ENCODE measurements around the gene TTC28. TPM values are rescaled to one million over a fixed set of nuclear protein-coding genes. Genes with fewer than 3 reads are reported as not detected.

TTC28 gene
- total RNA-seq, 1 donor from 2014 or later = 19.1 TPM

DNA sequence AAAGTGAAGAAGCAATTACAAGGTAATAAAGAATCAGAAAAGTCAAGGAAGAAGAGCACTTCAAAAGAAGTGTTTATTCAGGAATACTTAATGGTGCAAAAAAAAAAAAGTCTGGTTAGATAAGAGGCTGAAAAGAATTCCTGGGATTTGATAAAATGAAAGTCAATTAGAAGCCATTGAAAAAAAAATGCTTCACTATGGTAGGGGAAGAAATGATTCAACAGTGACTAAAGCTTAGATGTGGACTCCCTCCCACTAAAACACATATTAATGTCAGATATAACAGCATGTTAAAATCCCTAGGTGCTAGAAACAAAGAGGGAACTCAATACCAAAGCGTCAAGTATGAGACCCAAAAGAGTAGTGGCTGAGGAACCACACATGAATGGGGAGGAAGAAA, 425.2 kb downstream of the TTC28 start:
- DNase-seq (ENCODE audit: low spot score) = no peak
- intact Hi-C loops (cut with DNase I) = no loop called here

DNA sequence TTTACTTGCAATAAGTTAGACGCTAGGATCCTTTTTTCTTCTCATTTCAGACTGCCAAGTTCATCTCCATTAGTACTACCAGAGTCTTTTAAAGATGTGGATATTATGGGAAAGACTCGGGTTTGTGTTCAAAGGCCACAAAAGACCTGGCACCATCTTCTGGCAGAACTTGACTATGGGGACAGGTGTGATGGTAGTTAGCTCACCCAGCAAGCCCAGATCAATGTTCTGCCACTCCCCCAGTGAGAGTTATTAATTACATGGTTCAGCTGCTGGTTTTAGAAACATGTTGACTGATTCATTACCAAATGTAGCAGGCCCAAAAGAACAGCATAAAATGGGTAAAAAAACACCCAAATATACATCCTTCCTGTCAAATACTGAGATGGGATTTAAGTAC, 427.1 kb downstream of the TTC28 start:
- intact Hi-C loops (cut with DNase I) = no loop called here

DNA sequence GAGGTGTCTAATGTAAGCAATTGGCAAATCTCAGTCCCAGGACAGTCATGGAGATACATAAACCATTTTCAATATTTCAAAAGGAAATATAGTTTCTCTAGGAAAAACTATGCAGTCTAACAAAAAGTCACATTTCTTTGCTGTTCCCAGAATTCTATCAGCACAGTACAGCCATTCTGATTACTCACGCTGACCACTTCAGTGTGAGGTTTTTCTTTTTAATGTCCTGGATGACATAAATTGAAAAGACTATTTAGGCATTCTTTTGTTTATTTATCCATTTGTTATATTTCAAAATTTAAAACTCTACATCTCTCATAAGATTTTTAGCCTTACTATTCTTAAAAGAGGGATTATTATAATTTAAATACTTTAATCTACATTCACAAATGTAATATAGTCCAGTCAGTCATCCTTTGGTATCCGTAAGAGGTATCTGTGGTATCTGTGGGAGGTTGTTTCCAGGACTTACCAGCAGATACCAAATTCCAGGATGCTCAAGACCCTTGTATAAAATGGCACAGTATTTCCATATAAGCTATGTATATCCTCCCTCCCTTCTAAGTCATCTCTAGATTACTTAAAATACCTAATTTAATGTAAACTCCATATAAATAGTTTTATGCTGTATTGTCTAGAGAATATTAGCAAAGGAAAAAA, 429.5 kb downstream of the TTC28 start:
- intact Hi-C loops (cut with DNase I) = no loop called here
- DNase-seq (ENCODE audit: low spot score) = no peak

More for the DNA sequence above, 427.1 kb downstream of the TTC28 start:
- DNase-seq (ENCODE audit: low spot score) = no peak

GRCh38 chr22:28249402-28249801, 430.2 kb downstream of the TTC28 start:
- DNase-seq (ENCODE audit: low spot score) = no peak
- intact Hi-C loops (cut with DNase I) = no loop called here

GRCh38 chr22:28247667-28248363, 431.8 kb downstream of the TTC28 start:
- no peak for DNase-seq (ENCODE audit: low spot score)
- intact Hi-C loops (cut with DNase I) = no loop called here

DNA sequence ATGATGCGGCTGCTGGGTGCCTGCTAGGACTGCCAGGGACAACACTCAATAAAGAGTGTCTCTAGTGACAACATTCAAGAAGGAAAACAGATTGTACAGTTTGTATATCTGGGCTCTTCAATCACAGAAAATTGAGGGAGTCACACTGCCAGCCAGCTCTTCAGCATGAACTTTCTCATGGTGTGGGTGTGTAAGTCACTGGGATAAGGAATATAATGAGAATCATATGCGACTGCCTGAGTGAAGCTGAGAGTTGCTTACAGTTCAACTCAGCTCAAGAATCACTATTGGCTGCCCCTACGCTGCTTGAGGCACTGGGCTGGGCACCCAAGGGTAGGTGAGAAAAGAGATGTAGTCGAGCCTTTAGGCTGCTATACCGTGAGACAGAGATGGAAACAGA, 432.5 kb downstream of the TTC28 start:
- no peak for DNase-seq (ENCODE audit: low spot score)
- intact Hi-C loops (cut with DNase I) = no loop called here

DNA sequence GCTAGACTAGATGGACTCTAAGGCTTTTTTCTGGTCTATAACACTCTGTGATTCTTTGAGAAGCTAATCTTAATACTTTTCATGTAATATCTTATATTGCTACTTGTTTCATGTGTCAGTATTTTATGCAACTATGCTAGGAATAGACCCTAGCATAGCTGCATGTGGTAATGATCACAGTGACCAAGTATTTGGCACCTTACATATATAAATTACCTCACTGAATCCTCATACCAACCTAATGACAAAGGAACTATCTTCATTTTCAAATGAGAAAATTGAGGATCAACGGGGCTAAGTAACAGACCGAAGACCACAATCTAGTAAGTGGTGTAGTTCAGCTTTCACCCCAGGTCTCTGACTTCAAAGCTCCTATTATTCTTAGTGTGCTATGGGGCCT, 433.2 kb downstream of the TTC28 start:
- DNase-seq (ENCODE audit: low spot score) = no peak
- intact Hi-C loops (cut with DNase I) = no loop called here

- intact Hi-C loops (cut with DNase I) = no loop called here
- DNase-seq (ENCODE audit: low spot score) = no peak
Observed at GRCh38 chr22:28245579-28246224, 433.9 kb downstream of the TTC28 start.

GRCh38 chr22:28244757-28245156, 434.9 kb downstream of the TTC28 start:
- DNase-seq (ENCODE audit: low spot score) = no peak
- intact Hi-C loops (cut with DNase I) = no loop called here

DNA sequence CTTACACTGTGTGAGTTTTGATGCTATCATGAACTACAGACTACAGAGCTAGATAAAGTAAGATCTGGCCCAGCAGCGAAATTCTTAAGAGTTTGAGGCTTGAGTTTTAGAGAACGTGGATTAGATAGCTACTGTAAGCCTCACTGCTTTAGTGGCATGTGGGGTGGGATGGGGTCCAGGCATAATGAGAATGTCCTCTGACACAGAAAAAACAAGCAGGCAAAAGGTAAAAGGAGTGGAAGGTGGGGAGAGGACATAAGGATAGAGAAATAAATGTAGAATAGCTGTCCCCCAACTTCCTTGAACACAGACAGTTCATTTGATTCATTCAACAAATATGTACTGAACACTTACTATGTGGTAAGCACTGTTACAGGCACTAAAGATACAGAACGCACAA, 436.1 kb downstream of the TTC28 start:
- intact Hi-C loops (cut with DNase I) = no loop called here
- no peak for DNase-seq (ENCODE audit: low spot score)

- intact Hi-C loops (cut with DNase I) = no loop called here
Observed at GRCh38 chr22:28241656-28242290, 437.9 kb downstream of the TTC28 start.

DNA sequence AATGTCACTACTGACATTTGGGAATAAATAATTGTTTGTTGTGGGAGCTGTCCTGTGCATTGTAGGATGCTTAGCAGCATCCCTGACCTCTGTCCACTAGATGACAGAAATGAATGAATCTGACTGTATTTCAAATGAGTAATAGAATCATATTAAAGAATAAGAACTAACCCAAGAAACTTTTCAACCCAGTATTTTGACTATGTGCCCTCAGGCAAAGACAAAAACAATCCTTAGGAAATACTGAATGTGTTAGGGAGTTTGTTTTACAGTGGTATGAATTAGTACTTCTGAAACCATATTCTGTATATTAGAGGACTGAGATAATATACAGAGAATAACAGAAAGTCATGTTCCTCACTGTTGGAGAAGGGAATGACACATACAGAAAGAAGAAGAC, 439.7 kb downstream of the TTC28 start:
- no peak for DNase-seq (ENCODE audit: low spot score)
- intact Hi-C loops (cut with DNase I) = no loop called here

More at GRCh38 chr22:28241656-28242290, 437.9 kb downstream of the TTC28 start:
- DNase-seq (ENCODE audit: low spot score) = no peak

GRCh38 chr22:28237783-28238182, 441.9 kb downstream of the TTC28 start:
- intact Hi-C loops (cut with DNase I) = no loop called here
- DNase-seq (ENCODE audit: low spot score) = no peak

- intact Hi-C loops (cut with DNase I) = no loop called here
- no peak for DNase-seq (ENCODE audit: low spot score)
Observed at GRCh38 chr22:28237112-28237511, 442.5 kb downstream of the TTC28 start.

DNA sequence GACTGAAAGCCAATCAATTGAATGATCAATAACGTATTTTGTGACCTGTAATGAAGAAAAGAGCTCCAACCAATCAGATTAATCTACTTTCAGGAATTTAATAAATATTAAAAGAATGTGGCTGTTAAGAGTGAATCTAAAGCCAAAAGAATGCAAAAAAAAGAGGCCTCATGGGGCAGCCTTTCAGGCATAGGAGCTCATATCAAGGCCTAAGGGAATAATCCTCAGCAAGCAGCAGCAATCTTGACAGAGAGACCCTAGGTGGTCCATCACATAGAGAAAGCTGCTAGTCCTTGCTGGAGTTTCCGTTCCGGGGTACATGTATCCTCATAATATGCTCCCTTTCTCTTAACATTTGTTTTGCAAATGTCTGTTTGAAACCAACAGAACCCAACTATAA, 447.4 kb downstream of the TTC28 start:
- intact Hi-C loops (cut with DNase I) = no loop called here
- DNase-seq (ENCODE audit: low spot score) = no peak

DNA sequence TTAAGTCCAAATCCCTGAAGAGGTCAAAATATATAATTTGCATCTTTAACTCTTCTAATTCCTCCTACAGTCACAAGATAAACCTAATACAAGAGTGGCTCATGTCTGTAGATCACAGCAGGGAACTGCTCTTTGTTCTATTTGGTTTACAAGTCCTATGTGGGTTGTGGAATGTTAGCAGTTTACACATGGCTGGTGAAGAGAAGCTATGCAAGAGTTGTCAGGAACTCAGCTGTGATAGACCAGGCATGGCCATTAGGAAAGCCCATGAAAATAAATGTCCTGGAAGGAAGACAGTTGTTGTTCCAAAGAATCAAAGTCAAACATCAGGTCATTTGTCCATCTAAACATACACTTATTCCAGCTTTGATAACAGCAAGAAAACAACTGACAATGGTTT, 448.2 kb downstream of the TTC28 start:
- no peak for DNase-seq (ENCODE audit: low spot score)
- intact Hi-C loops (cut with DNase I) = no loop called here

- DNase-seq (ENCODE audit: low spot score) = no peak
- intact Hi-C loops (cut with DNase I) = no loop called here
Observed at GRCh38 chr22:28230671-28231070, 449.0 kb downstream of the TTC28 start.

DNA sequence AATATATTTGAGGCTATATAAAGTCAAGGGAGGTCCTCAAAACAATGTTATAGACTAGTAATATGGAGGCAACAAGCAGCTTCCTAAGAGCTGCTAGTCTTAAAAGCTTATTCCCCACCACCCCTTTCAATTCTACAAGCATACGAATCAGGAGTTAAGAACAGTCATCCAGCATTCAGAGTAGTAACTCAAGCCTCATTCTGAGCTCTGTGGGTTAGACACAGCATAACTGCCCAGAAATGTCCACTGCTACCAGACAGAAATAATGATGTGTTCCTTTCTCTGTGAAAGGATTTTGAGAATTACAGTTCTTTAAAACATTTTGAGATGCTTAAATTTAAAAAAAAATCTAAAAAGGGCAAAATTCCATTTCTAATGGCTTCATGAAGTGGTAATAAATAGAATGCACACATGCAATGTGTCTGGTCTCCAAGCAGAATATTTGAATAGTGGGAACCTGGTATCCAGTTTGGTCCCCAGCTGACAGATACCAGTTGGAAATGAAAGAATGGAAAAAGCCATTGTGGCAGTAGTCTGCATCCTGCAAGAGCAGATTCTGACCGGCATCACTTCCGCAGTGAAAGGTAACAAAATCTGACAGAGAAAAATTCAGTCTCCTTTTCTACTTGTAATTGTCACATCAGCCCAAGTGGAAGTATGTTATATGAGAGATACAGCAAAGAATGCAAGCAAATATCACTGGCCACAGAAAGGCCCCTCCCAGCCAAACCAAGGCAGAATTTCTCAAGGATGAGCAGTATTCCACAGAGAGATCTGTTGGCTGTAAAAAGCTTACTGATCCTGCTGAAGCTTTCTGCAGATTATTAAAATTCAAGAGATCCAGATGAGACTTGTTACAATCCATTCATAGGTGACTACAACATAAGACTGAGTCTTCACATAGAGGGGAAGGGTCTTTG, 449.8 kb downstream of the TTC28 start:
- DNase-seq (ENCODE audit: low spot score) = no peak
- intact Hi-C loops (cut with DNase I) = no loop called here

- intact Hi-C loops (cut with DNase I) = no loop called here
- no peak for DNase-seq (ENCODE audit: low spot score)
Observed at GRCh38 chr22:28223826-28224225, 455.8 kb downstream of the TTC28 start.

All from cardiac septum (tissue), 1 donor.